B cell (primary cell): Measurements from ENCODE around the gene GLI1. TPM values are rescaled to one million over a fixed set of nuclear protein-coding genes. Genes with fewer than 3 reads are reported as not detected.
A peak's percentile ranks its signal among the peaks of the same experiment; 100 is the strongest.

Experiments used
- ATAC-seq: fragments of 200-7000 bp; cut with Tn5 transposase; one replicate; pipeline ENCODE4 v1.10.0; 2021; ENCODE audit warnings: low read depth, mild to moderate bottlenecking, moderate number of reproducible peaks, moderate library complexity
- CTCF ChIA-PET: fragments of 350-600 bp; sonication (Branson Sonifier 250); formaldehyde crosslinking; loops from one replicate; lab custom pipeline; 2021; ENCODE audit warnings: antibody characterized with exemption, inconsistent platforms; lab: Charles Lee
- POLR2A ChIA-PET: fragments of 350-600 bp; sonication (Branson Sonifier 250); formaldehyde crosslinking; loops from one replicate; lab custom pipeline; 2021; ENCODE audit warnings: antibody characterized with exemption; lab: Charles Lee
- DNase-seq: peaks from one replicate; pipeline ENCODE4 v3.0.0; 2013
- H2AFZ ChIP-seq: 2 replicates; pipeline ENCODE4 v1.6.1; 2012; ENCODE audit warnings: mild to moderate bottlenecking, low read depth, low read length; ENCODE audit not compliant: insufficient read depth, poor library complexity, severe bottlenecking
- H3K27ac ChIP-seq, 2 donors: 1 replicate in 1 of 2; 2 replicates in 1 of 2; pipeline ENCODE4 v1.5.1; 2012 to 2013; ENCODE audit warnings: low read length in 2 of 2, mild to moderate bottlenecking in 2 of 2, moderate library complexity in 1 of 2
- H3K27me3 ChIP-seq, 4 experiments: fragments of 200-600 bp in 1 of 4; sonication (generic) in 1 of 4; replicated peaks in 1 of 4; 1 replicate in 2 of 4; 2 replicates in 2 of 4; pipeline versions ENCODE4 v1.6.1 to v1.7.0; 2013 to 2016; ENCODE audit warnings: low read length in 3 of 4, mild to moderate bottlenecking in 2 of 4, mixed read lengths in 1 of 4, moderate library complexity in 1 of 4; ENCODE audit not compliant: insufficient read depth in 4 of 4, control insufficient read depth in 3 of 4; ENCODE audit errors: control extremely low read depth in 1 of 4
- H3K36me3 ChIP-seq, 2 experiments: replicated peaks in 1 of 2; 1 replicate in 1 of 2; 2 replicates in 1 of 2; pipeline versions ENCODE4 v1.6.1 to v1.7.1; 2013; ENCODE audit warnings: low read length in 1 of 2; ENCODE audit not compliant: insufficient read depth in 2 of 2, control insufficient read depth in 1 of 2; ENCODE audit errors: control extremely low read depth in 1 of 2, extremely low read depth in 1 of 2
- H3K4me1 ChIP-seq, 2 donors: fragments of 200-600 bp in 1 of 2; sonication (generic) in 1 of 2; 1 replicate in 1 of 2; 2 replicates in 1 of 2; pipeline versions ENCODE4 v1.5.1 to v1.6.1; 2013 to 2017; ENCODE audit warnings: low read length in 2 of 2; ENCODE audit not compliant: control insufficient read depth in 2 of 2, insufficient read depth in 2 of 2
- H3K4me2 ChIP-seq: replicated peaks from 2 replicates; pipeline ENCODE3; 2012; ENCODE audit warnings: mild to moderate bottlenecking, low read depth, low read length; ENCODE audit not compliant: poor library complexity, severe bottlenecking
- H3K4me3 ChIP-seq, 5 experiments: fragments of 200-600 bp in 1 of 5; sonication (generic) in 1 of 5; 1 replicate in 3 of 5; 2 replicates in 2 of 5; pipeline versions ENCODE4 v1.5.1 to v1.7.0; 2011 to 2016; ENCODE audit warnings: low read length in 4 of 5, mild to moderate bottlenecking in 4 of 5, low read depth in 2 of 5, control low read depth in 1 of 5, moderate library complexity in 1 of 5; ENCODE audit not compliant: insufficient read depth in 1 of 5; ENCODE audit errors: control extremely low read depth in 1 of 5, extremely low read depth in 1 of 5
- H3K79me2 ChIP-seq: fragments of 200-600 bp; sonication (generic); one replicate; pipeline ENCODE4 v1.6.0; 2016; ENCODE audit warnings: low read length; ENCODE audit not compliant: control insufficient read depth, insufficient read depth
- H3K9ac ChIP-seq: fragments of 200-600 bp; sonication (generic); 2 replicates; pipeline ENCODE4 v1.6.1; 2017; ENCODE audit warnings: mild to moderate bottlenecking, low read length, moderate library complexity
- H3K9me3 ChIP-seq, 3 donors: one replicate each; pipeline versions ENCODE4 v1.6.1 to v1.7.1; 2013; ENCODE audit warnings: low read length in 2 of 3; ENCODE audit not compliant: control insufficient read depth in 2 of 3, insufficient read depth in 1 of 3; ENCODE audit errors: control extremely low read depth in 1 of 3
- H4K20me1 ChIP-seq: 2 replicates; pipeline ENCODE4 v1.6.0; 2012; ENCODE audit warnings: mild to moderate bottlenecking, low read length; ENCODE audit not compliant: insufficient read depth, control insufficient read depth, poor library complexity, severe bottlenecking
- H3K27ac Mint-ChIP-seq: one replicate; pipeline ENCODE4 v1.8.0; 2021; ENCODE audit warnings: mixed read lengths
- H3K27me3 Mint-ChIP-seq: one replicate; pipeline ENCODE4 v1.8.0; 2021; ENCODE audit warnings: mixed read lengths
- H3K4me1 Mint-ChIP-seq: one replicate; pipeline ENCODE4 v1.8.0; 2021; ENCODE audit warnings: mixed read lengths
- H3K4me3 Mint-ChIP-seq: one replicate; pipeline ENCODE4 v1.8.0; 2021; ENCODE audit warnings: mixed read lengths
- H3K9me3 Mint-ChIP-seq: one replicate; pipeline ENCODE4 v1.8.0; 2022; ENCODE audit warnings: mixed read lengths; ENCODE audit not compliant: insufficient read depth
- EZH2 ChIP-seq: IDR thresholded peaks from 2 replicates; pipeline ENCODE4 v1.6.1; 2012; ENCODE audit warnings: borderline replicate concordance, low read depth, mild to moderate bottlenecking, moderate library complexity, low read length; ENCODE audit not compliant: insufficient read depth, poor library complexity, severe bottlenecking
- WGBS: methylation state at CpG from one replicate; pipeline ENCODE4 v1.1.5; 2013; ENCODE audit warnings: missing lambda C conversion rate; ENCODE audit not compliant: insufficient coverage; 5-methylcytosine and 5-hydroxymethylcytosine counted together
- intact Hi-C: fragments of 100-400 bp; cut with micrococcal nuclease; formaldehyde crosslinking; loops from one replicate; pipeline ENCODE4 v1.10.0; 2022
- polyA plus RNA-seq: library from polyadenylated mRNA; depleted of rRNA; stranded (reverse); fragments of >200 nt; gene quantifications from 2 replicates; pipeline ENCODE4 v1.2.3, GENCODE V29; 2012
- total RNA-seq, 2 donors: library from RNA; stranded (reverse); fragments of 120-200 nt in 1 of 2; gene quantifications; 1 replicate in 1 of 2; 2 replicates in 1 of 2; pipeline versions ENCODE4 v1.2.3 to v1.2.4, GENCODE V29; 2013 to 2022
- TF ChIP-seq, protein P1 (sequence below): fragments of 200-600 bp; IDR thresholded peaks from one replicate; pipeline ENCODE4 v1.8.0; 2022; ENCODE audit warnings: antibody characterized with exemption, mild to moderate bottlenecking

GLI1 gene
- total and polyA plus RNA-seq, 2 donors (not counting 1 experiment from before 2014, with no cell fraction given), result 4.1 to 5.4 TPM

DNA sequence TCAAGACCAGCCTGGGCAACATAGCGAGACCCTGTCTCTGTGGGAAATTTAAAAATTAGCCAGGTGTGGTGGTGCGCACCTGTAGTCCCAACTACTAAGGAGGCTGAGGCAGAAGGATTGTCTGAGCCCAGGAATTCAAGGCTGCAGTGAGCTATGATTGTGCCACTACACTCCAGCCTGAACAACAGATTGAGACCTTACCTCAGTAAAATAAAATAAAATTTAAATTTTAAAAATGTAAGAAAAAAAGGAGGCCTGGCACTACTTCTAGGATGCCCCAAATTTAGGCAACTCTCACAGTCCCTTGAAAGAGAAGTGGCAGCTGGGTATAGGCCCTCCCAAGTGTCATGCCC is 5.4 kb upstream of the GLI1 start:
- Histone ChIP-seq H3K9me3 (no peaks in the 10 kb centered on the region), H3K27ac (no peak overlapping the region), H3K4me1 (peaks cover 14 to 18% of the 10 kb centered on the region in 2 donors), H3K4me2 (no peak overlapping the region), H3K79me2 (no peaks in the 10 kb centered on the region), H4K20me1 (no peaks in the 10 kb centered on the region), H3K4me3 (no peak overlapping the region), H3K36me3 (no peaks in the 10 kb centered on the region), H2AFZ (no peak overlapping the region), H3K27me3 (no peaks in the 10 kb centered on the region), H3K9ac (no peak overlapping the region)
- H3K27me3 Mint-ChIP-seq, result peaks cover 4% of the 10 kb centered on the region
- TF ChIP-seq EZH2, result no peak
- TF ChIP-seq, protein P1, sequence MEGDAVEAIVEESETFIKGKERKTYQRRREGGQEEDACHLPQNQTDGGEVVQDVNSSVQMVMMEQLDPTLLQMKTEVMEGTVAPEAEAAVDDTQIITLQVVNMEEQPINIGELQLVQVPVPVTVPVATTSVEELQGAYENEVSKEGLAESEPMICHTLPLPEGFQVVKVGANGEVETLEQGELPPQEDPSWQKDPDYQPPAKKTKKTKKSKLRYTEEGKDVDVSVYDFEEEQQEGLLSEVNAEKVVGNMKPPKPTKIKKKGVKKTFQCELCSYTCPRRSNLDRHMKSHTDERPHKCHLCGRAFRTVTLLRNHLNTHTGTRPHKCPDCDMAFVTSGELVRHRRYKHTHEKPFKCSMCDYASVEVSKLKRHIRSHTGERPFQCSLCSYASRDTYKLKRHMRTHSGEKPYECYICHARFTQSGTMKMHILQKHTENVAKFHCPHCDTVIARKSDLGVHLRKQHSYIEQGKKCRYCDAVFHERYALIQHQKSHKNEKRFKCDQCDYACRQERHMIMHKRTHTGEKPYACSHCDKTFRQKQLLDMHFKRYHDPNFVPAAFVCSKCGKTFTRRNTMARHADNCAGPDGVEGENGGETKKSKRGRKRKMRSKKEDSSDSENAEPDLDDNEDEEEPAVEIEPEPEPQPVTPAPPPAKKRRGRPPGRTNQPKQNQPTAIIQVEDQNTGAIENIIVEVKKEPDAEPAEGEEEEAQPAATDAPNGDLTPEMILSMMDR, result no peak
- intact Hi-C loops, result loop anchor here (10.0 kb wide), 1 partner anchor 301 kb away; the partner anchor contains the start of genes CDK4 and MARCHF9
- H3K4me3 Mint-ChIP-seq, result no peak overlapping the region
- ATAC-seq (no peak), DNase-seq (no peak)
- WGBS, result 94% methylated on average over 2 of the region's 2 CpGs
- ChIA-PET CTCF (interaction anchor here (0.7 to 6.9 kb wide), 10 partner anchors 10 to 240 kb away, joined by 3 to 126 read pairs (median 6); no protein-coding TSS in a partner anchor), POLR2A (no interaction called here)
- peaks cover 25% of the 10 kb centered on the region for H3K4me1 Mint-ChIP-seq
- H3K27ac Mint-ChIP-seq, result no peak overlapping the region
- H3K9me3 Mint-ChIP-seq, result no peaks in the 10 kb centered on the region

DNA sequence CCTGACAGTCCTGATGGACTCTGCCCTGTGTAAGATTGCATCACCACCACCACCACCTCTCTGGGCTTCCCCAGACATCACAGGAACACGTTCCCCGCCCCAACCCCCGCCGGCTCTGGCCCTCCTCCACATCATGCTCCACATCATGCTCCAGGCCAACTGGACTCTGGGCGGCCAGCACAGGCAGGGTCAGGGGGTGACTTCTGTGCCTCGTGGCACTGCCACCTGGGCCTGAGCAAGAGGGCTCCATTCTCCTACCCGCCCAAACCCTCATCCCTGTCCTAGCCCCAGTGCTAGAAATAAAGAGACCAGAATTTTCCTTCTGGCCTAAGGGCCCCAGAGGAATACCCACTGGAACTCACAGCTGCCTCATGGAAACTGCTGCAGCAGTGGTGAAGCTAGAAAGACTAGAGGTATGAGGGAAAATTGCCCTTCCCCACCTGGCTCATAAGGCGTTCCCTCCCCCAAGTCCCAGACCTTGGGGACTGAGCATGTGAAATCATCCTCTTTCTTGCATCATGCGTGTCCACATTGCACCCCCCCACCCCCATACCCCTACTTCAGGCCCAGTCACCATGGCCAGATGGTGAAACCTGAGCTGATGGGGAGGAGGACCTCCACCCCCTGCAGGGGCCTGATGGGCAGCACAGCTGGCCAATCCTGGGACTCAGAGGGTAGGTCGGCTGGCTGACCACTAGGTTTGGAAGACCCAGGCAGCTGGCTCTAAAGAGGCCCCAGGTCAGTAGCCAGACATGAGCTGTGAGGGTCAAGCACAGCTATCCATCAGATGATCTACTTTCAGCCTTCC is 4.8 kb upstream of the GLI1 start, which contains the start of gene INHBE:
TSS of gene INHBE (plus strand) at position 742 of the 808 bp plus-strand sequence. CDS start 230 bp downstream, outside the sequence.
- POLR2A ChIA-PET, result no interaction called here
- H3K27ac ChIP-seq, result no peak within 1 kb of the TSS
- peak within 1 kb of the TSS; percentile 75 for H3K27ac Mint-ChIP-seq

More for the DNA sequence above, 4.8 kb upstream of the GLI1 start, which contains the start of gene INHBE:
- DNase-seq (no peak), ATAC-seq (no peak)
- no peak for TF ChIP-seq EZH2
- TF ChIP-seq, protein P1, result no peak
- Histone ChIP-seq H3K79me2 (no peaks in the 10 kb centered on the region), H3K4me2 (peak within 1 kb of the TSS; percentile 77), H3K4me3 (peak within 1 kb of the TSS in 2 of 5 experiments; percentile 8 to 39), H3K4me1 (peaks cover 14 to 18% of the 10 kb centered on the region in 2 donors), H4K20me1 (no peaks in the 10 kb centered on the region), H3K27me3 (no peaks in the 10 kb centered on the region), H3K9ac (peak within 1 kb of the TSS; percentile 22), H3K9me3 (no peaks in the 10 kb centered on the region), H2AFZ (peak within 1 kb of the TSS; percentile 83), H3K36me3 (no peaks in the 10 kb centered on the region)
- Mint-ChIP-seq H3K27me3 (peaks cover 4% of the 10 kb centered on the region), H3K4me1 (peaks cover 31% of the 10 kb centered on the region), H3K9me3 (no peaks in the 10 kb centered on the region), H3K4me3 (peak within 1 kb of the TSS; percentile 85)
- intact Hi-C loops, result loop anchor here (5.0 to 10.0 kb wide), 2 partner anchors 300 to 342 kb away; partner anchors contain the start of genes CDK4, MARCHF9 and STAT6
- CTCF ChIA-PET, result interaction anchor here (0.6 to 6.9 kb wide), 20 partner anchors 9 to 241 kb away, joined by 3 to 126 read pairs (median 6); partner anchors contain the start of gene INHBC
- WGBS, result 77% methylated on average over 7 of the region's 10 CpGs
